ENCODE results near the gene ANO1. TPM values are rescaled to one million over a fixed set of nuclear protein-coding genes. Genes with fewer than 3 reads are reported as not detected.
A peak's percentile ranks its signal among the peaks of the same experiment; 100 is the strongest.

The ANO1 gene
- total RNA-seq, 4 donors from 2014 or later: 2.3 to 9.2 (median 4.2) TPM

- Histone ChIP-seq H3K4me1 (peaks cover 0 to 12% of the 10 kb centered on the region in 2 donors), H3K27me3 (no peaks in the 10 kb centered on the region), H3K4me3 (no peak overlapping the region), H3K36me3 (no peaks in the 10 kb centered on the region), H3K9me3 (no peaks in the 10 kb centered on the region), H3K27ac (peak overlapping the region in 1 of 4 donors; percentile 49)
- no peak for TF ChIP-seq POLR2A (IDR thresholded peaks at IDR 0.05)
- no peak for TF ChIP-seq CTCF (IDR thresholded peaks at IDR 0.05 in 4 of 5, conservative IDR thresholded peaks at IDR 0.05 in 1 of 5)
- intact Hi-C loops (cut with DNase I; ENCODE audit: low total_unique reads) (no loop called here), in situ Hi-C loops (cut with MboI; ENCODE audit: low sequenced_read_pairs in 4 of 4) (no loop called here)
- DNase-seq: no peak
- no peak for ATAC-seq
These were observed 26.3 kb downstream of the ANO1 start for GRCh38 chr11:70104419-70104818.

GRCh38 chr11:70104961-70105360 is 26.8 kb downstream of the ANO1 start:
- Histone ChIP-seq H3K27me3 (no peaks in the 10 kb centered on the region), H3K4me3 (no peak overlapping the region), H3K36me3 (no peaks in the 10 kb centered on the region), H3K4me1 (peaks cover 0 to 12% of the 10 kb centered on the region in 2 donors), H3K27ac (peak overlapping the region in 1 of 4 donors; percentile 49), H3K9me3 (no peaks in the 10 kb centered on the region)
- TF ChIP-seq CTCF (IDR thresholded peaks at IDR 0.05 in 4 of 5, conservative IDR thresholded peaks at IDR 0.05 in 1 of 5): no peak
- no peak for TF ChIP-seq POLR2A (IDR thresholded peaks at IDR 0.05)
- intact Hi-C loops (cut with DNase I; ENCODE audit: low total_unique reads): no loop called here
- ATAC-seq (no peak), DNase-seq (no peak)
- in situ Hi-C loops (cut with MboI; ENCODE audit: low sequenced_read_pairs in 4 of 4): no loop called here

GRCh38 chr11:70105369-70105754 is 27.2 kb downstream of the ANO1 start:
- in situ Hi-C loops (cut with MboI; ENCODE audit: low sequenced_read_pairs in 4 of 4): no loop called here
- Histone ChIP-seq H3K4me1 (peaks cover 0 to 12% of the 10 kb centered on the region in 2 donors), H3K4me3 (no peak overlapping the region), H3K36me3 (no peaks in the 10 kb centered on the region), H3K27me3 (no peaks in the 10 kb centered on the region), H3K27ac (peak overlapping the region in 2 of 4 donors; percentile 49 to 57), H3K9me3 (no peaks in the 10 kb centered on the region)
- no peak for TF ChIP-seq CTCF (IDR thresholded peaks at IDR 0.05 in 4 of 5, conservative IDR thresholded peaks at IDR 0.05 in 1 of 5)
- TF ChIP-seq POLR2A (IDR thresholded peaks at IDR 0.05): no peak
- DNase-seq (no peak), ATAC-seq (no peak)
- intact Hi-C loops (cut with DNase I; ENCODE audit: low total_unique reads): no loop called here

GRCh38 chr11:70105755-70106571 is 27.8 kb downstream of the ANO1 start:
- Histone ChIP-seq H3K4me1 (peaks cover 0 to 12% of the 10 kb centered on the region in 2 donors), H3K27ac (peak overlapping the region in 2 of 4 donors; percentile 49 to 57), H3K4me3 (no peak overlapping the region), H3K9me3 (no peaks in the 10 kb centered on the region), H3K36me3 (no peaks in the 10 kb centered on the region), H3K27me3 (no peaks in the 10 kb centered on the region)
- no peak for ATAC-seq
- no peak for DNase-seq
- in situ Hi-C loops (cut with MboI; ENCODE audit: low sequenced_read_pairs in 4 of 4) (no loop called here), intact Hi-C loops (cut with DNase I; ENCODE audit: low total_unique reads) (no loop called here)
- TF ChIP-seq POLR2A (IDR thresholded peaks at IDR 0.05): no peak
- no peak for TF ChIP-seq CTCF (IDR thresholded peaks at IDR 0.05 in 4 of 5, conservative IDR thresholded peaks at IDR 0.05 in 1 of 5)
